Posterior cingulate gyrus (tissue), 11 donors: Measurements from ENCODE around the gene MYOG.
A peak's percentile ranks its signal among the peaks of the same experiment; 100 is the strongest.

Source experiments
- DNase-seq, 10 donors: peaks; one replicate each; pipeline versions ENCODE4 v3.0.0 to v3.0.0-alpha.2; 2020 to 2021; ENCODE audit warnings: mixed read lengths in 3 of 10
- intact Hi-C: fragments of 100-400 bp; cut with DNase I; formaldehyde crosslinking; loops from one replicate; pipeline ENCODE4 v1.15.1; 2023

Gene MYOG

DNA sequence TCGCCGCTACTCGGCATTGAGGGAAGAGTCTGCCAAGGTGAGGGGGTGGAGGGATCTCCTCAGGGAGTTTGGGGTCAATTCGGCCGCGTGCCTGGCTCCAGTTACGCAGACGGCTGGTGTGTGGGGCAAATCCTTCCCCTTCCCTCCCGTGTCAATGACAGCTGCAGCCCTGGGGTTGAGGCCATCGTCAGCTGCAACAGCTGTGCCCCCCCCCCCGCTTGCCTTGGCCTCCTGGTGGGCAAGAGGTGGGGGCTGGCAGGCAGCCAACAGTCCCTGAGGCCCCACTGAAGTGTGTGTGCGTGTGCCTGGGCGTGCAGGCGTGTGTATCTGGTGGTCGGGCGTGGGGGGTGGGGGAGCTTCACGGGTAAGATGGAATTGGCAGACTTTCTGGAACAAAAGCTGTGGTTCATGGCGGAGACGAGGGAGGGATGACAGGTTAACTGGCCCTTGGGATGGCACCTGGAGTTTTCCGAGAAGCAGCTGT is 33.9 kb downstream of the MYOG start:
- intact Hi-C loops, result no loop called here
- DNase-seq, result no peak

DNA sequence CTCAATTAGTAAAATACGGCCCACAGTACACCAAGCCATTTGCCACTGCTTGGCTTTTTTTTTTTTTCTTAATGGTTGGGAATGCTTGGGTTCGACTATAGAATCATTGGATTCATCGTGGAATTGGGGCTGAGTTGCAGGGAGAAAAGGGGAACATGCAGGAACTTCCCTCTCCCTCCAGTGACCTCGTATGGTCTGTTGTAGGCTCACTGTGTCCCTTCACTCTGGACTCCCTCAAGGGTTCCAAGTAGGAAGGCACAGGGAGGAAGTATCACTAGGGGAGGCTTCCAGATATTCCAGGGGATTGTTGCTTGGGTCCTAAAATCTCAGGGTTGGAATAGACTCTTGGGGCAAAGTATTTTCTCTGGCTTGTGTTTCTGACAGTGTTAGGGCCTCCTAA is 35.0 kb downstream of the MYOG start:
- DNase-seq, result no peak
- intact Hi-C loops, result no loop called here

DNA sequence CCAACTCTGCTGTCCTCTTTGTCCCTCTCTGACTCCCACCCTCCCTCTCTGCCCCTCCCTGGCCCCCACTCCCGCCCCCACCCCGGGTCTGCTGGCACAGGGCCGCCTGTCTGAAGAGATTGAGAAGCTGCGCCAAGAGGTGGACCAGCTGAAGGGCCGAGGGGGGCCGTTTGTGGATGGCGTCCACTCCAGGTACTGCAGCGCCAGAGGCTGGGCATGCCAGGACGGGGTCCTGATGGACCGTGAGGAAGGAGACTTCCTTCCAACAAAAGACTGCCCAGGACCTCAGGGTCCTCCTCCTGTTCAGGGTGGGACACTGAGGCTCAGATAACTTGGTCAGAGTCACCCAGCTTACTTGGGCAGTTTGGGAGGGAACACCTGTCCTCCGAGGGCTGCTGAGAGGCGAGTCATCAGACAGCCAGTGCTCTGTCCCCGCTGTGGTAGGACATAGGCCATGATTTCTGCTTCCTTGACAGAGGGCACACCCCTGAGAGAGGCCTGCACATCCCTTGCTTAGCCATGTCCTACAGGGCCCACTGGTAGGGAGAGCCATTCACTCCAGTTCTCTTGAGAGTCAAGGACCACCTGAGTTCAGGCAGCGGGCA is 36.1 kb downstream of the MYOG start:
- intact Hi-C loops, result no loop called here

DNA sequence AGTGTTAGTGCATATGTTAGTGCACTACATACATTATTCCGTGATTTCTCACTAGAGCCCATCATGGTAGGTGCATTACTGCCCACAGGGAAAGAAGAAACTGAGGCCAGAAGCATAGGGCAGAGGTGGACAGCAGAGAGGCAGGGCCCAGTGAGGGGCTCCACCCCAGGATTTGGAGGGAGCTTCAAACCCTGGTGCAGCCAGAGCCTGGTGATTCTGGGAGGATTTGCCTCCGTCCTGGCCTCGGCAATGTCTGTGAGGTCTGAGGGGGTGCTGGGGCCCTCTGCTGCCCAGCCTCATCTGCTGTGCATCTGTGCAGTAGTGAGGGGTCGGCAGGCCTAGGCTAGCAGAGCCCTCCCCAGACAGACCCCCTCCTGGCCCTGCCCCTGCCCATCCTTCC is 36.7 kb downstream of the MYOG start:
- intact Hi-C loops, result no loop called here
- DNase-seq, result no peak

More for the DNA sequence above, 36.1 kb downstream of the MYOG start:
- no peak for DNase-seq

DNA sequence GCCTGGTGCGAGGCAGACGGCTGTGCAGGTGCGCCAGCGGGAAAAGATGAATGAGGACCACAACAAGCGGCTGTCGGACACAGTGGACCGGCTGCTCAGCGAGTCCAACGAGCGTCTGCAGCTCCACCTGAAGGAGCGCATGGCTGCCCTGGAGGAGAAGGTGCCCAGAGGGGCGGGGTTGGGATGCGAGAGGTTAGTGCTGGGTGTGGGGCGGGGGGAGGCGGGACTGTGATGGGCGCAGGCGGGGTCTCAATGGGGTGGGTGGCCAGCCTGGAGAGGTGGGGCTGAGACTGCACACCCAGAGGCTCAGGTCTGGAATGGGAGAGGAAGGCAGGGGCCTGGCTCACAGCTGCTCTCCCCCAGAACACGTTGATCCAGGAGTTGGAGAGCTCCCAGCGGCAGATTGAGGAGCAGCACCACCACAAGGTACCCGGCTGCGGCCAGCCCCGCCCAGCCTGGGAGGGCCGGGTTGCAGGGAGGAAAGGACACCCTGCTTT is 37.2 kb downstream of the MYOG start:
- intact Hi-C loops, result no loop called here

GRCh38 chr1:203048086-203048485 is 37.7 kb downstream of the MYOG start:
- intact Hi-C loops, result no loop called here
- peak in 1 of 10 donors; percentile 75 for DNase-seq

More for the DNA sequence above, 37.2 kb downstream of the MYOG start:
- peak in 1 of 10 donors; percentile 81 for DNase-seq

DNA sequence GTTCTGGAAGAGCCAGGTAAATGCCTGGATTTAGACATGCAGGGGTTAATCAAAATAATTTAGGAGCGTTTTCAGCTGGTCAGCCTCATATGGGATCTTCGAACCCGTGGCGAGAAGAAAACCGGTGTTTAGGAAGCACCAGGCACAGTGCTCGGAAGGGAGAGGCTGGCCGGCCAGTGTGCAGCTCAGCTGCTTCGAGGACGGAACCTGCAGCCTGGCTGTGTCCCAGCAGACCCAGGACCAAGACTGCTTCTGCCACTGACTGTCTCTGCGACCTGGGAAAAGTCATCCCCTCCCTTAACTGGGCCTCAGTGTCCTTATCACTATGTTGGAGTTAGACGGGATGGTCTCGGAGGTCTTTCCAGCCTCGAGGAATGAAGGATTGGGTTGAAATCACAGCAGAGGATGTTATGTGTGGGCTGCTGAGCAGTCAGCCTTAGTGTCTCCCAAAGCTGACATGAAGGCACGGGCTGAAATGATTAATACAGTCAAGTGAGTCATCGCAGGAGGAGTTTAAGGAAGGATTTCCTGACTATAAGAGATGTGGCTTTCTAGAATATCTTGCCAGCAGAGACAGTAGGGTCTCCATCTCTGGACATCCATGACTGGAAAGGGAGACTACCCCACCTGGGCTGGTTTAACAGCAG is 38.7 kb downstream of the MYOG start:
- intact Hi-C loops, result no loop called here

DNA sequence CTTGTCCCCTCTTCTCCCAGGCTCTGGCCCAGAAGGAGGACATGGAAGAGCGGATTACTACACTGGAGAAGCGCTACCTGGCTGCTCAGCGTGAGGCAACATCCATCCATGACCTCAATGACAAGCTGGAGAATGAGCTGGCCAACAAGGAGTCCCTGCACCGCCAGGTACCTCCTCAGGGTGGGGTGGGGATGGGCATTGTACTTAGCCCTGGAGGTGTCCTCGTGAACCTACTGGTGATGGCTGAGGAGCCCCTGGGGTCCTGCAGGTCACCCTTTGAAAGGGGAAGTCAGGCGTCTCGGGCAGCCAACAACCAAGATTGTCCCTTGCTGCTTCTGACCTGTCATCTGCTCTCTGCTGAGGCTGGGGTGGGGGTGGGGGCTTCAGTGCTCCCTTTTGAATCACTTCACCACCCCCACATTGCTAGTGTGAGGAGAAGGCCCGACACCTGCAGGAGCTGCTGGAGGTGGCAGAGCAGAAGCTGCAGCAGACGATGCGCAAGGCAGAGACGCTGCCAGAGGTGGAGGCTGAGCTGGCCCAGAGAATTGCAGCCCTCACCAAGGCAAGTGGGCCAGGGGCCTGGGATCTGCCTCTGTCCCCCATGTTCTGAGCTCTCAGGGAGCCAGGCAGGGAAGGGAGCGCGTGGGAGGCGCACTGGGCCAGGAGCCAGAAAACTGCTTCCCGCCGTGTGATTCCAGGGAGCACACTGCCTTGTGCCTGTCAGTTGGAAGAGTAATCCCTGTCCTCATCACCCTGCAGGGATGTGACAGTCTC is 39.8 kb downstream of the MYOG start:
- peak in 9 of 10 donors; percentile 24 to 95 (median 67) for DNase-seq
- intact Hi-C loops, result no loop called here

More for the DNA sequence above, 38.7 kb downstream of the MYOG start:
- DNase-seq, result peak in 1 of 10 donors; percentile 74

GRCh38 chr1:203045336-203045735 is 40.5 kb downstream of the MYOG start:
- intact Hi-C loops, result no loop called here
- peak in 2 of 10 donors; percentile 54 to 78 for DNase-seq

GRCh38 chr1:203044546-203045250 is 41.1 kb downstream of the MYOG start:
- DNase-seq, result peak in 1 of 10 donors; percentile 75
- intact Hi-C loops, result no loop called here

DNA sequence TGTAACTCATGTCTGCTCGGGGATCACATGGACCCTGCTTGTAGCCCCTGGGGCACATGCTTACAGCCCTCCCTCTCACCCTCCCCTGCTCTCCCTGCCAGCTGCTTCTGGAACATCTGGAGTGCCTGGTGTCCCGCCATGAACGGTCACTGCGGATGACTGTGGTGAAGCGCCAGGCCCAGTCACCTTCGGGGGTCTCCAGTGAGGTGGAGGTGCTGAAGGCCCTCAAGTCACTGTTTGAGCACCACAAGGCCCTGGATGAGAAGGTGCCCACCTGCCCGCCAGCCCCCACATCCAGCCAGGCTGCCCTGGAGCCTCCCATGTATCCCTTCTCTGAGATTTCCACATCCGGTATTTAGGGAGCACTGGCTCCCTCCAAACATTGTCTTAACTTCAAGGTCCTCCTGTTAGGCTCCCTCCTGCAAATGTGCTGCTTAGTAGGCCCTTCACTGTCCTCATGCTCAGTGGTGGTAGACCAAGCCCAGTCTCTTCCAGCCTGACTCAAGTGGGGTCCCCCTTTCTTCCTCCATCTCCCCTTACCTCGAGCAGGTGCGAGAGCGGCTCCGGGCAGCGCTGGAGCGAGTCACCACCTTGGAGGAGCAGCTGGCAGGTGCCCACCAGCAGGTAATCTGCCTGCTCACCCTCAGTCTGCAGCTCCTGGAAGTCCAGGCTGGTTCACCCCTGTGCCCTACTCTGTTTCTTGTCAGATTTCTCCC is 41.8 kb downstream of the MYOG start:
- peak in 2 of 10 donors; percentile 43 to 58 for DNase-seq
- intact Hi-C loops, result no loop called here

DNA sequence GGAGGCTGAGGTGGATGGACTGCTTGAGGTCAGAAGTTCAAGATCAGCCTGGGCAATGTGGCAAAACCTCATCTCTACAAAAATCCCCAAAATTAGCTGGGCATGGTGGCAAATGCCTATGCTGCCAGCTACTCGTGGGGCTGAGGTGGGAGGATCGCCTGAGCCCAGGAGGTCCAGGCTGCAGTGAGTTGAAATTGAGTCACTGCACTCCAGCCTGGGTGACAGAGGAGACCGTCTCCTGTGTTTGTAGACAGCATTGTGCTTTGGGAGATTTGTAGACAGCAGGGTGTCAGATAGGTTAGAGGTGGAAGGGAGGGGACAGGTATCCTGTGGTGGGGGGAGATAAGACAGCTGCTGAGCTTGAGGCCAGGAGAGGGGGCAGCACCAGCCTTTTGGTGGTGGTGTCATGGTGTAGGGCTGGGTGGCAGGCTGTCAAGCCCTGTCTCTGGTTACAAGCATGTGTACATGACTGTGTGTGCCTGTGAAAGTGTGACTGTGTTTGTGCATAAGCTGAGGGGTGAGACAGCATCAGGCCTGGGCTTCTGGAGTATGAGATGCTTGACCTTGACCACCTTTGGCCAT is 44.4 kb downstream of the MYOG start:
- intact Hi-C loops, result no loop called here
- DNase-seq, result peak in 1 of 10 donors; percentile 70

GRCh38 chr1:203040513-203041275 is 45.1 kb downstream of the MYOG start:
- DNase-seq, result peak in 1 of 10 donors; percentile 7
- intact Hi-C loops, result no loop called here

DNA sequence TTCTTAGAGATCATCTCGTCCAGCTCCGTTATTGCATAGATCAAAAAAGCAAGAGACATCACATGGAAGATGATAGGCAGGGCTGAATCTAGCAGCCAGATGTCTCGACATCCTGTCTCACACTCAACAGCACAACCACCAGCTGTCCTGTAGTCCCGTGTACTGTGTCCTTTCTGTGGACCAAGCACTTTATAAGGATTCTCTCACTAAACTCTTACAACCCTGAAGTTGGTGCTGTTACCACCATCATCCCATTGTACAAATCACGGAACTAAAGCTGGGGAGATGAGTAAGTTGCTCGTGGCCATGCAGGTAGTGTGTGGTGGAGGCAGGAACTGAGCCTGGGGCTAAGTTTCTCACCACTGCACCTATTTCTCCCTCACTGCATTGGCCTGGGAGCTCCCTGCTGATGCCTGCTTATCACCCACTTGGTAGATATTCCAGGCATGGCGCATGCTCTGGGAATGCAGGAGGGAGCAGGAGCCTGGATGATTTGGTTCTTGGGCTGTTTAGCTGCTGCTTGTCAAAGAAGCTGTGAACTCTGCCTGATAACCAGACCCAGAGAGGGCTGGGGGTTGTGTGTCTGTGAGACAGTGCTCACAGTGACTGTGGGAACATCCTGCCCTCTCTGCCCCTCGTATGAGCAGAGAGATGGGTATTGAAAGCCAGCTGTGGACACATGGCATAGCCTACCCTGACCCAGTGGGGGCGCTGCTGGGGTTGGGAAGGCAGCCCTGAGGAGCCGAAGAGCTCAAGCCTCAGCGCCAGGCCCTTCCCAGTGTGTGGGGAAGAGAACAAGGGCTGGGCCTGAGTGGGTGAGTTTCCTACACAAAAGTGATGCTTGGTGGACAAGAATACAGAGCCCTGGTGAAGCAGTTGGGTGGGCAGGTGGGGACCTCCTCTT is 46.0 kb downstream of the MYOG start:
- DNase-seq, result peak in 2 of 10 donors; percentile 70 to 82

DNA sequence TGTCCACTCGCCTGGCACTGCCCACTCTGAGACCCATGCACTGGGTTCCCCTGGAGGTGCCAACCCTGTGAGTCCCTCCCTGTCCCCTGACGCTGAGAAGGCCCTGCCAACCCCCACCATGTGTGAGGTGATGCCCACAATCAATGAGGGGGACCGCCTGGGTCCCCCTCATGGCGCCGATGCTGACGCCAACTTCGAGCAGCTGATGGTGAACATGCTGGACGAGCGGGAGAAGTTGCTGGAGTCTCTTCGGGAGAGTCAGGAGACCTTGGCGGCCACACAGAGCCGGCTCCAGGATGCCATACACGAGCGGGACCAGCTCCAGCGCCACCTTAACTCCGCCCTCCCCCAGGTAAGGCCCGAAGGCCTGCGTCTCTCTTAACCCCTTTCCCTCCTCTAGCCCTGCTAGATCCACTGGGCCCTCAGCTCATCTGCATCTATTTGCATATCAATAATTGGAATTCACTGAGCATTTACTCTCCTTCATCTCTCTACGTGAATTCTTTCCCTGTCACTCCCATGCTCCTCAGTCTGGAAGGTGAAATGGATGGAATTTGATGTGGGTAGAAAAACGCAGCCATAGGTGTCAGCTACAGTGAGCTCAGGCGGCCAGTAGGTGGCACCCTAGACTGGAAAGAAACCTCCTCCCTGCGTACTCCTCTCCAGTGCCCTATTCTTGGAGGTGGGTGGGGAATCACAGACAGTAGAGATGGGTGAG is 46.8 kb downstream of the MYOG start:
- intact Hi-C loops, result loop anchor here (1.0 to 5.0 kb wide), 3 partner anchors 88 to 228 kb away; partner anchors contain the start of gene ADORA1
- peak; percentile 62 to 96 (median 82) for DNase-seq

More for the DNA sequence above, 46.0 kb downstream of the MYOG start:
- intact Hi-C loops, result loop anchor here (1.0 to 5.0 kb wide), 3 partner anchors 87 to 227 kb away; partner anchors contain the start of gene ADORA1

DNA sequence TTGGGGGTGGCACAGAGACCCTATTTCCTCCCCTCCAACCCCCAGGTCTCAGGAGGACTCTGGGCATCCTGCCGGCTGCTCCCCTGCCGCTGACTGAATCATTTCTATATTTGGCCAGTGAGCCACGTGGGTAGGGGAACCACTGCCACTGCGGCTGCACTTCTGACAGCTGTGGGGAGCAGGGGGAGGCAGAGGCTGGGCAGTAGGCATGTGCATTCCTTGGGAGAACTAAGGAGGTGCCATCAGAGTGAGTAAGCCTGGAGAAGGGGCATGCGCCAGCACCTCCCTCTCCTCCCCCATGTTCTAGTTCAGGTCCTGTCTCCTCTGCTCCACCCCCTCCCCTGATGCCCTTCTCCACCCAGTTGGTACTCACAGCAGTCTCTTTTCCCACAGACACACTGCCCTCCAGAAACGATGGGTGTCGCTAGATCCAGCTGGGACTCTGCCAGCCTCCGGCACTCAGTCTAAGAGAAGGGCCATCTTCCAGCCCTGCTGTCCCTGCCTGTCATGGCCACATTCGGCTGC is 47.5 kb downstream of the MYOG start:
- peak; percentile 51 to 96 (median 74) for DNase-seq
- intact Hi-C loops, result loop anchor here (5.0 kb wide), 2 partner anchors 89 to 229 kb away; partner anchors contain the start of gene ADORA1
